ENCODE data around the gene FAM200C.
"Not testable (repeated sequence)": the region's sequence is repeated elsewhere in the genome, so short reads cannot be mapped to it uniquely, and the experiment has no call there.

Gene FAM200C

DNA sequence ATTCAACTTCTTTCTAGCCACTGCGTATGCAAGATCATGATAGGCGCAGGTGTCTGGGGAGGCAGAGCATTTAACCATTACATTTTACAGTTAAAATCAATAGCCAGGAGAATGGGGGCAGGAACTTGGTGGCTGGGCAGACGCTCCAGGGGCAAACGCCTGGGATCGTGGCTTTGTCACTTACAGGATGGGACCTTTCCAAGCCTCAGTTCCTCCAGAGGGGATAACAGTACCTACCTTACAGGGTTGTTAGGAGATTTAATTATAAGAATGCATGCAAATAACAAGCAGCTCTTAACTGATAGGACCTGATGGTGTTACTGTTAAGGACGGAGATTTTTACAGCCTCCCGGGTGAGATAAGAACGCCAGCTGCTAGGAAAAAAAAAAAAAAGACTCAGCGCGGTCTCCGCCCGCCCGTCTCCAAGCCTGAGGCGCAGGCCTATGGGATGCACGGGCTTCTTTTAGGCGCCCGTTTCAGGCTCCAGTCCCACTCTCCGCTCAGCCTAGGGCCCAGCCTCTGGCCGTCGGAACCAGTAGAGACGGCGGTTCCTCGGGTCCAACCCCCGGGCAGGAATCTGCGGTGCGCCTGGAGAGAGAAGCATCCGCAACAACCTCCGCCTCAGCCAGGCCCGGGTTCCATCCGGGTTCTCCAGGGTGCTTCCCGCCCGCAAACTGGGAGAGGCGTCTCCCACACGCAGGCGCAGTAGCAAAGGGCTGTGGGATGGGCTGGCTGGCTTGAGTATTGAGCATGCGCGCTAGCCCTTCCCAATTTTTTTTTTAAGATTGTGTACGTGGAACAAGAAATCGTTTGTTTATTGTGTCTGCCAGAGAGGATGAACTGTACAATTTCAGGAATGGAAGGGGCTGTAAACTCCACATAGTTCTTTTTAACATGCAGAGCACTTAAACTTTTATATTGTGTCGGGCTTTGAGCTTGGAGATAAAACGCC is at the start of gene FAM200C:
TSS of gene FAM200C (minus strand) at position 653 of the 952 bp plus-strand sequence. CDS start 4,564 bp downstream, outside the sequence.
- DNase-seq: peak; percentile 74 to 79

DNA sequence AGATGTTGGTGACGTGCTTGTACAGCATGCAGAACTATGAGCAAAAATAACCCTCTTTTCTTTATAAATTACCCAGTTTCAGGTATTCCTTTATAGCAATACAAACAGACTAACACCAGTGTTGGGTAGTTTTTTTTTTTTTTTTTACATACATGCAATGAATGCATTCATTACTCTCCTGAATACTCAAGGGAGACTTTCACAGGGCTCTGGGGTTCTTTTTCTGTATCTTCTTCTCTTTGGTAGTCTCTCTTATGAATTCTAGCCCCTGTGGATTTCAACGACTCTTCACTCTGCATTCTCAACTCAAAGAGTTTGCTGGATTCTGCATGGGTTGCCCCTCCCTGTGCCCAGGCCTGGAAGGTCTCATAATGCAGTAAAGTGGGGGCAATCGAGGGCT is 49.6 kb upstream of the FAM200C start:
- DNase-seq: no peak

DNA sequence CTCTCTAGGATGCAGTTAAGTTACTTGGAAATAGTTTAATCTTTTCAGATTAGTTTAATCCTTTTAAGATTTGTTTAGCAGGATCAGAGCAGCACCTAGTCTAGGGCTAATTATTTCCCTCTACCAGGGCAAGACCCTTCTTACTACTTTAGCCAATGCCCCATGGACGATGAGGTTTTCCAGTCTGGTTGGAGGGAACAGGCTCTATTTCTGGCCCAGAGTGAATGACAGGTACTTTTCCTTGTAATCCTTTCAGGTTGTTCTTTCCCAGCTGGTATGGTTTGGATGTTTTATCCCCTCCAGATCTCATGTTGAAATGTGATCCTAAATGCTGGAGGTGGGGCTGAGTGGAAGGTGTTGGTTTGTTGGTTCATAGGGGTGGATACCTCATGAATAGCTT is 49.0 kb upstream of the FAM200C start:
- DNase-seq: no peak

DNA sequence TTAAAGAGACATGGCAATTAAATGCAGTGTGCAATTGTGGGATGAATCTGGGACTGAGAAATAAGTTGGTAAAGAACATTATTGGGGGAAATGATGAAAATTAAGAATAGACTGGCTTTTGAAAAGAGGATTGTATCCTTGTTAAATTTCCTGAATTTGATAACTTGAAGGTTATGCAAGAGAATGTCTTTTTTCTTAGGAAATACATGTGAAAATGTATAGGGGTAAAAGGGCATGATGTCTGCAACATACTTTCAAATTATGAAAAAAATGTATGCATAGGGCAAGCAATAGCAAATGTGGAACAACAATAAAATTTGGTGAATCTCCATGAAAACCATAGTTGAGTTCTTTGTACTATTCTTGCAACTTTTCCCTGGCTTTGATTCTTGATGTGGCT is 45.9 kb upstream of the FAM200C start:
- DNase-seq: no peak

DNA sequence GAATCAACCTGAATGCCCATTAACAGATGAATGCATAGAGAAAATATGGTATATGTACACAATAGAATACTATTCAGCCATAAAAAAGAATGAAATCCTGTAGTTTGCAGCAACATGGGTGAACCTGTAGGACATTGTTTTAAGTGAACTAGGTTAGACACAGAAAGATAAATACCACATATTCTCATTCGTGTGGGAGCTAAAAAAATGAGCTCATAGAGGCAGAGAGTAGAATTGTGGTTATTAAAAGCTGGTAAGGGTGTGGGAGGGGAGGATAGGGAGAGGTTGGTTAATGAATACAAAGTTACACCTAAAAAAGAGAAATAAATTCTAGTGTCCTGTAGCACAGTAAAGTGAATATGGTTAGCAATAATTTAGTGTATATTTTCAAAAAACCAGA is 45.3 kb upstream of the FAM200C start:
- DNase-seq: no peak

DNA sequence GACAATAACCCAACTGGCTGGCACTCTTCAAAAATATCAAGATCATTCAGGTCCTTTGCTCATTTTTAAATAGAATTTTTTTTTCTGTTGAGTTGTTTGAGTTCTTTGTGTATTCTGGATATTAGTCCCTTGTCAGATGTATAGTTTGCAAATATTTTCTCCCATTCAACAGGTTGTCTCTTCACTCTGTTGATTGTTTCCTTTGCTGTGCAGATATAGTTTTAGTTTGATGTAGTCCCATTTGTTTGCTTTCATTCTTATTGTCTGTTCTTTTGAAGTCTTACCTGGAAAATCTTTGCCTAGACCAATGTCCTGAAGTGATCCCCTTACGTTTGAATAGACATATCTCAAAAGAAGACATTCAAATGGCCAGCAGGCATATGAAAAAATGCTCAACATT is 44.6 kb upstream of the FAM200C start:
- no peak for DNase-seq

DNA sequence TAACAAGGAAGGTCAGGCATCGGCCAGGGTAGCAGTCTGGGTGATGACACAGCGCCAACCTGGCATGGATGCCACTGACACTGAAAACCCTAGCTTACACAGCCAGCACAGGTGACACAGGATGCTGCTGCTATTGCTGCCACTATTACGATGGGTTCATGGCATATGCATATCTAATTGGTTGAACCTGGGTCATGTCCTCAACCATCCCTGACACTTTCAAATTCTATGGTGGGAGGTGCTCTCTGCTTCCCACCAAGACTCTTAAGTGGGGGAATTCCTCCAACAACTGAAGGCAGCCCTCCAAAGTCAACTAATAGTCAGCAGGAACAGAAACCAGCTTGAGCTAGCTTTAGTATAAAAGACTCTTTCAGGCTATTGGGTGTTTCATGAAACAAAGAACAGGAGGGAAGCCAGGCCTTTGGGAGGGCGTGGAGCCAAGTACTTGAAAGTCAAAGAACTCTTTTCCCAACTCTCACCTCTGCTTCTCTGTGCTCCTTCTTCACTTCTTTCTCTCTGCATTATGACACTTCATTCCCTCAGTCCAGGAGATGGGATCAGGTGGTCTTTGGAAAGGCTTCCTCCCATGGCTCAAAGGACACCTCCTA is 43.1 kb upstream of the FAM200C start:
- no peak for DNase-seq

DNA sequence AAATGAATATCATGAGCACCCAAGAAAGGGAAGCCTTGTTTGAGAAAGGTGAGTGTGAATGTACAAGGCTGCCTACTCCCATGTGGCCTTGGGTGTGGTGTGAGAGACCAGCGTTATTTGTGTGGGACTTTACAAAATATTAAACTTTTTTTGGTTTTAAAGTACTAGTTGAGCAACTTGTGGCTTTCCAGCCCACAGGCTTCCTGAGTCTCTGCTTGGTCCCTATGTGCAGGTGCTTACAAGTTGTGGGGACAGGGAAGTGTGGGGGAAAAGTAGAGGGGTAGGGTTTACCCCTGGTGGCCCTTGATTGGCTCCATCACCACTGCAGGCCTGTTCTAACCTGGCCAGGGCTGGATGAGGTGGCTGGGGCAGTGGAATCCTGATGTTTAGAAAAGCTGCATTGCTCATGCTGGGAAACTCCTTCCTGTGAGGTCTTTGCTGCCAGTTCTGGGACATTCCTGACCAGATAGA is 41.5 kb upstream of the FAM200C start:
- no peak for DNase-seq

DNA sequence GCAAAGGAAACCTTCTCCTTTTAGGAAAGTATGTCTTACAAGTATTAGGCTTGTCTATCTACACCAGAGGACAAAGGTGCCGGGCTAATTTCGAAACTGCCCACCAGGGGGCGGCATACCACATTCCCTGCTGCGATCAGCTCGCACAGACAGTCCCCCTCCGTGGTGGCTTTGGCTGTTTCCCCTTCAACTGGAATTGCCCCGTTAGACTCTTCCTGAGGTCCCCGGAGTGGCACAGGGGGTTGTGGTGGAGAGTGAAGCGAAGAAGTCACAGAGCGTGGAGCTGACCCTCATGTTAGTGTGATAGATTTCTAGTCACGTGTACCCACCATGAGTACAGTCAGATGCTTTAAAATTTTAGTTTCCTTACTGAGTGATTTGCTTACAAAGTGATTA is 39.3 kb upstream of the FAM200C start:
- peak; percentile 94 for DNase-seq

DNA sequence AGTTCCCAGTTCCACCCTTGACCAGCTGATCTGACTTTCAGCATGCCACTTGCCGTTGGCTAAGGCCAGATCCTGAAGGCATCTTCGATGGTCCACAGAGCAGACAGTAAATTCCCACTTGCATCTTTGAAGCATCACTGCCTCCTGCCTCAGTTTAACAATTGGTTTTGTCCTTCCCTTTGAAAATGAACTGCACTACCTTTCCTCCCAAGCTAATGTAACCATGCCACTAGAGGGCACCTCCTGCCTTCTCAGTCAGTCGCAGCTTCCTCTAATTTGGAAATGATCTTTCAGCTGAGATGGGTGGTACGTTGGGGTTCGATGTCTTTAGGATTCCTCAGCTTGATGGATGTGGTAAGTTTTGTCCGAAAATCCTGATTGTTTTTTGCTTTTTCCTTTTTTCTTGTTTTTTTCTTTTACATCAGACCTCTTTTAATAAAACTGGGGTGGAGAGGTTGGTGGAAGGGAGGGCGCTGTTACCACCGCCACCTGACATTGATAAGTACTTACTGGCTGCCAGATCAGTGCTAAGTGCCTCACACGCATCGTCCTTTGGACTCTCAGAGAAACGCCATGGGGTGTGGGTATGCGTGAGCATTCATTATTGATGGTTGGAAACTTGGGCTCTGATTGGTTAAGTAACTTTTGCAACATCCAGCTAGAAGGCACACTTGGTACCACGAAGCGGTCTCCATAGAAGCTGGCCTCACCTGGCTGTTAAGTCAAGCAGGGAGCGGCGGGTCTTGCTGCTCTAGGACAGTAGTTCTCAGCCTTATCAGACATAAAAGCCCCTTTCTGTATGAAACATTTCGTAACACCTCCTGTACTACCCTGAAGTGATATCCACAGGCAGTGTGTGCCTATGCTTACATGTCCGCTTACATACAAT is 38.7 kb upstream of the FAM200C start:
- peak; percentile 50 to 64 for DNase-seq

DNA sequence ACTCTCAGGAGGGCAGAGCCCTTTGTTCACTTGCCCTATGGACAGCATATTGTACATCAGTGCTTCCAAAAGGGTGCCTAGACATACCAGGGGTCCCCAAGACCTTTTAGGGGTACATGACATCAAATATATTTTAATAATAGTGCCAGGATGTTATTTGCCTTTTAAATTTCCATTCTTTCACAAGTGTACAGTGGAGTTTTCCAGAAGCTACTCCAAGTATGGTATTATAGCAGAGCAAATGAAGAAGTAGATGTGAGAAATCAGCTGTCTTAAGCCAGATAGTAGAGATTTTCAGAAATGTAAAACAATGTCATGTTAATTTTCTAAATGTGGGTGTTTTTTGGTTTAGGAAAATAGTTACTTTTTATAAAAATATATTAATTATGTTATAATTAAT is 37.4 kb upstream of the FAM200C start:
- DNase-seq: no peak

DNA sequence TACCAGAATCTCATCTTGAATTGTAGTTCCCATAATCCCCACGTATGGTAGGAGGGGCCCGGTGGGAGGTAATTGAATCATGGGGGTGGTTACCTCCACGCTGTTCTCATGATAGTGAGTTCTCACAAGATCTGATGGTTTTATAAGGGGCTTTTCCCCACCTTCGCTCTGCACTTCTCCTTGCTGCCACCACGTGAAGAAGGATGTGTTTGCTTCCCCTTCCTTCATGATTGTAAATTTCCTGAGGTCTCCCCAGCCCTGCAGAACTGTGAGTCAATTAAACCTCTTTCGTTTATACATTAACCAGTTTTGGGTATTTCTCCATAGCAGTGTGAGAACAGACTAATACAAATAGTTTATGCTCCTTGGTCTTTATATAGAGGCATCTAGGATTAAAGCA is 36.8 kb upstream of the FAM200C start:
- DNase-seq: not testable (repeated sequence)

DNA sequence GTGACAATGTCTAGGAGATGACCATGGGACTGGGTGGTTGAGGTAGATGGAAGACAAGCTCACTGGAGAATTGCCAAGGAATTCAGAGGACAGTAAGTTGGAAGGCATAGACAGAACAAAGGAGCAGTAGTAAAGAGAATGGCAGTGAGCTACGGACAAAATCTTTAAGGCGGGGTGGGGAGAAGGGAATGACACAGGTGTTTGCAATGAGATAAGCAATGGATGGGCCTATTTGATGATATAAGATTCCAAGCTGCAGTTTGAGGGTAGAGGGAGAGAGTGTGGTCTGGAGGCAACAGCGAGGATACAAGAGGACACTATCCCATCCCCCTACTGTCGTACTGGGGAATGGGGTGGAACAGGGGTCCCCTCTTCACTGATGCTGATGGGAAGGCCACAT is 36.2 kb upstream of the FAM200C start:
- no peak for DNase-seq

DNA sequence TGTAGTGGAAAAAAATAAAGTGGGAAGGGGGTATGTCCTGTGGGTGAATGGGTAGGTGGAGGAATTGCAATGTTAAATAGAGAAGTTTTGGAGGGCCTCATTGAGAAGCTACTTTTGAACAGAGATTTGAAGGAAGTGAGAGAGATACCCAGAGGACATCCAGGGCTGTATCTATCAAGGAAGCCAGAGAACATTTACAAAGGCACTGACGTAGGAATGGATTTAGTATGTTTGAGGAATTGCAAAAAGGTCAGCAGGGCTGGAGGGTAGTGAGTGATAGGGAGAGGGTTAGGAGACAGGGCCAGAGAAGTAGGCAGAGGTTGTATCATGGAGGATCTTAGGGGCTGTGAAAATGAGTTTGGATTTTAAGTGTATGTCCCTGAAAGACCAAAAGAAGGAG is 35.7 kb upstream of the FAM200C start:
- DNase-seq: no peak

DNA sequence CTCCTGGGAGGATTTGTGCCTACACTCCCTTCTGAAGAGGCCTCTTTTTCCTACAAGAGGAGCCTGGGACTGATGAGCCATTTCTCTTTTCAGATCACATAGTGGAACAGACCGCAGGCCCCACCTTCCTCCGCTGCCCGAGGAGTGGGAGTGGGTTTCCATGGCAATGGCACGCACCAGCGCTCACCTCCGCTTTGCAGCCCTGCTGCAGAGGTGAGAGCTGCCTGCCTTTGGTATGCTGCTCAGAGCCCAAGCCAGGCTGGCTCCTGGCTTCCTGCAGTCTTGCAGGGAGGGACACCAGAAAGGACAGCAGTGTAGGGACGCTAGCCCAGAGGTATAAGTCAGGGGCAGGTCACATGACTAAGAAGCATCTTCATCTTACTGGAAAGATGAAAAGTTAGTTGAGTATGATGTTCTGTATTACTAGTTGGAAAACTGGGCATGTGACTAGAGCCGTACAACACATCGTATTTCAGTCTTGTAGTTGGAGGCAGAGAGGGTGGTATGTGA is 34.2 kb upstream of the FAM200C start:
- DNase-seq: peak in 1 of 2 donors; percentile 33

DNA sequence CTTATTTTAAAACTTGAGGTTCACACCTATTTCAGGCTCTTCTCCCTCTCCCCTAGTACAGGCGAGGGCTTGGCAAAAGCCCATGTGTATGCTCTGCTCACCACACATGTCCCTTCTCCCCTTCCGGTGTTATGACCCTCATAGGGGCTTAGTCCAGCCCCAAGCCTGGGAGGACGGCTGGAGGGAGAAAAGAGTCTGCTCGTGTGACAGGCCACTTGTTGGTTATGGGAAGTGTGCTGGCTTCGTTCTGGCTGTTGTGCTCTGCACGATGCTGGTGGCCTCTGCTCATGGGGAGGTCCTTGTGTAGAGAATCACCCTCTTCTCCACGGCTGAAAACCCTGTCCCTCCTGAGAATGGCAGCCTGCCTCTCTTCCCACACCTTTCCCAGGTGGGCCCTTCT is 32.9 kb upstream of the FAM200C start:
- no peak for DNase-seq

DNA sequence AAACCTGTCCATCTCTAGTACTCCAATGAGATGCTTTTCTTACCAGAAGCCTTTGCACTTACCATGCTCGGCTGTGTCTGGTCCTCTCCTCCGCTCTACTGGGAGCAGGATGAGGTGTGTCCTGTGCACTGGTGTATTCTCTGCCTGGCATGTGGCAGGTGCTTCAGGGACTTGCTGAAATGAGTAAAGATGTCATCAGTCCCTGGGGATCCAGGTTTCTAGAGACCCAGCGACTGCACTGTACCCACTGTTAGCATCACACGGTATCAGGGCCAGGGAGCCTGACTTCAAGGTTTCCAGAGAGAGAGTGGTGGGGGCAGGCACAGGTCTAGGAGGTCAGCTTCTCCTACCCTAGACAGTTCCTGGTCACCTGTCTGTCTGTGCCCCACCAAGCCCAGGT is 32.3 kb upstream of the FAM200C start:
- no peak for DNase-seq

DNA sequence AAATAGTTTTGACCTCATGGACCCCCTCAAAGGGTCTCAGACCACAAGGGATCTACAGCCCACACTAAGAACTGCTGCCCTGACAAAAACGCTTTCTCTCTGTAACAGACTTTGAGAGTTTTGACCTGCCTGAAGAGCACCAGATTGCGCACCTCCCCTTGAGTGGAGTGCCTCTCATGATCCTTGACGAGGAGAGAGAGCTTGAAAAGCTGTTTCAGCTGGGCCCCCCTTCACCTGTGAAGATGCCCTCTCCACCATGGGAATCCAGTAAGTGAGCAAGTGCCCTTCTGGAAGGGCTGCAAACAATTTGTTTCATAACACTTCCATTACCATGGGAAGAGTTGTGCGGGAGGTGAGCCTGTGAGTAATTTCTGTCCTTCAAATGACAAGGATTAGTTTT is 27.8 kb upstream of the FAM200C start:
- DNase-seq: no peak

DNA sequence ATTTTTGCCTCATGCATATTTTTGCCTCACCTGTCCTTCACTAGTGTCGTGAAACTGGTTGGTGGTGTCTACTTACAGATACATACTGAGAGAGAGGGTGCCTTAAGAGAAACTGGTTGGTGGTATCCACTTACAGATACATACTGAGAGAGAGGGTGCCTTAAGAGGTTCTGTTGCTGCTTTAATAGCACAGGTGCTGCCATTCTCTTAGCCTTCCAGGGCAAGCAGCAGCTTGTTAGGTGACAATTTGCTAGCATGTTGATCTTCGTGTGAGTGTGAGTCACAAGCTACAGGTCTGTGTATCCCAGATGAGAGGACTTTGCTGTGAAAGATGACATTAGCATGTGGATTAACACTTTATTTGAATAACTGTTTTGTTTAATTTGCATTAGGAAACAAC is 23.2 kb upstream of the FAM200C start:
- DNase-seq: no peak

DNA sequence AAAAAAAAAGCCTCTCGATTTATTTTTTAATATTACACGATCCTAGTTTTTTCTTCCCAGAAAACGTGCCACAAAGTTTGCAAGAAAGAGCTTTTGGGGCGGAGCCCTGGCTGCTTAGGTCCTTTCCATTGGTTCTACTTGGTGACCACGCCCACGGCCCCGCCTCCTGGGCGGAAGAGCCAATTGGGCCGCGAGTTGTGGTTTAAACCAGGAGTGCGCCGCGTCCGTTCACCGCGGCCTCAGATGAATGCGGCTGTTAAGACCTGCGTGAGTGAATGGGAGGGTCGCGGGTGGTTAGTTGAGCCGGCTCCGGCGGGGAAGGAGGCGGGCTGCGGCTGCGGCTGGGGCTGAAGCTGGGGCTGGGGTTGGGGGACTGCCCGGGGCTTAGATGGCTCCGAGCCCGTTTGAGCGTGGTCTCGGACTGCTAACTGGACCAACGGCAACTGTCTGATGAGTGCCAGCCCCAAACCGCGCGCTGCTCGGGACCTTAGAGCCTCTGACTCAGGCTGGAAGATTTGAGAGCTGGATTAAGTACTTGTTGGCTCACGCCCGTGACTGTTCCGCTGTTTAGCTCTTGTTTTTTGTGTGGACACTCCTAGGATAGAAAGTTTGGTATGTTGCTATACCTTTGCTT is 21.9 kb upstream of the FAM200C start, which contains the start of gene PTTG1:
TSS of gene PTTG1 (plus strand) at position 231 of the 634 bp plus-strand sequence. CDS start 458 bp downstream, outside the sequence.
- DNase-seq: peak; percentile 93 to 95

DNA sequence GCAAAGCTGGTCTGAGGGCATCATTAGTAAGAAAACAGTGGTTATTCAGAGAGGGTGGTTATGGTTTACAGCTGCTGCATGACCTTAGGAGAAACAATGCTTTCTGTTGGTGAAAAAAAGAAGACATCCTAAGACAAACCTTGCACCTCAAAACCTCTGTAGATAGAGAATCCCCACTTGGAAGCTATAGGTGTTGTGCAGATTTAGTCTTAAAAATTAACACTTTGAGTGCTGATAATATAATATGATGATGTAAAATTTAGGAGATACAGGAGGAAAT is 20.4 kb upstream of the FAM200C start:
- no peak for DNase-seq

Data from stimulated activated CD4-positive, alpha-beta T cell treated with anti-CD3 and anti-CD28 coated beads, Interleukin-2, amount 100 ng/mL, for 24 hours (primary cell).